MM.1S (cell line): ENCODE data around the gene CPSF3.
A peak's percentile ranks its signal among the peaks of the same experiment; 100 is the strongest.

ENCODE experiments used
- DNase-seq: peaks from one replicate; pipeline ENCODE4 v3.0.0-alpha.2; 2015
- H2AFZ ChIP-seq: fragments of 300-600 bp; sonication (generic); 2 replicates; pipeline ENCODE4 v1.6.0; 2016; ENCODE audit warnings: antibody characterized with exemption, low read length
- H3F3A ChIP-seq: fragments of 300-600 bp; sonication (generic); 2 replicates; pipeline ENCODE4 v1.6.1; 2016; ENCODE audit warnings: mild to moderate bottlenecking, antibody characterized with exemption, low read length, moderate library complexity, mixed read lengths; ENCODE audit not compliant: insufficient read depth
- H3K27ac ChIP-seq: fragments of 300-600 bp; sonication (generic); 2 replicates; pipeline ENCODE4 v1.5.1; 2016; ENCODE audit warnings: mild to moderate bottlenecking, low read length
- H3K27me3 ChIP-seq: fragments of 300-600 bp; sonication (generic); replicated peaks from 2 replicates; pipeline ENCODE4 v1.6.0; 2016; ENCODE audit warnings: low read length; ENCODE audit not compliant: insufficient read depth
- H3K36me3 ChIP-seq: fragments of 300-600 bp; sonication (generic); replicated peaks from 2 replicates; pipeline ENCODE4 v1.6.1; 2016; ENCODE audit warnings: mild to moderate bottlenecking, low read length, mixed read lengths; ENCODE audit not compliant: insufficient read depth
- H3K4me1 ChIP-seq: fragments of 300-600 bp; sonication (generic); 2 replicates; pipeline ENCODE4 v1.6.1; 2016; ENCODE audit warnings: low read length, mixed read lengths
- H3K4me2 ChIP-seq: fragments of 300-600 bp; sonication (generic); 2 replicates; pipeline ENCODE4 v1.6.0; 2016; ENCODE audit warnings: low read depth, low read length
- H3K4me3 ChIP-seq: fragments of 300-600 bp; sonication (generic); 2 replicates; pipeline ENCODE4 v1.5.1; 2016; ENCODE audit warnings: low read length, mixed read lengths
- H3K79me2 ChIP-seq: fragments of 300-600 bp; sonication (generic); 2 replicates; pipeline ENCODE4 v1.6.1; 2016; ENCODE audit warnings: mixed run types, low read length, mixed read lengths
- H3K9ac ChIP-seq: fragments of 300-600 bp; sonication (generic); 2 replicates; pipeline ENCODE4 v1.6.1; 2016; ENCODE audit warnings: low read length, mixed read lengths
- H3K9me2 ChIP-seq: fragments of 300-600 bp; sonication (generic); replicated peaks from 2 replicates; pipeline ENCODE4 v1.6.1; 2016; ENCODE audit warnings: mild to moderate bottlenecking, low read length, mixed read lengths; ENCODE audit not compliant: insufficient read depth
- H3K9me3 ChIP-seq: fragments of 300-600 bp; sonication (generic); replicated peaks from 2 replicates; pipeline ENCODE4 v1.6.1; 2016; ENCODE audit warnings: mild to moderate bottlenecking, low read length, mixed read lengths; ENCODE audit not compliant: insufficient read depth
- H4K20me1 ChIP-seq: fragments of 300-600 bp; sonication (generic); 2 replicates; pipeline ENCODE4 v1.6.1; 2016; ENCODE audit warnings: mild to moderate bottlenecking, low read length, moderate library complexity, mixed read lengths; ENCODE audit not compliant: insufficient read depth
- EZH2 ChIP-seq: fragments of 300-600 bp; sonication (generic); optimal IDR thresholded peaks from 2 replicates; pipeline ENCODE3; 2017; ENCODE audit warnings: low read depth, mild to moderate bottlenecking, antibody characterized with exemption, low read length, mixed read lengths
- EZH2phosphoT487 ChIP-seq: fragments of 300-600 bp; sonication (generic); IDR thresholded peaks from 2 replicates; pipeline ENCODE4 v1.6.1; 2018; ENCODE audit warnings: antibody characterized with exemption, low read length
- TF ChIP-seq, protein P1 (sequence below): fragments of 300-600 bp; sonication (generic); IDR thresholded peaks from 2 replicates; pipeline ENCODE4 v1.5.1; 2016; ENCODE audit warnings: antibody characterized with exemption, low read length, mixed read lengths

CPSF3 gene

DNA sequence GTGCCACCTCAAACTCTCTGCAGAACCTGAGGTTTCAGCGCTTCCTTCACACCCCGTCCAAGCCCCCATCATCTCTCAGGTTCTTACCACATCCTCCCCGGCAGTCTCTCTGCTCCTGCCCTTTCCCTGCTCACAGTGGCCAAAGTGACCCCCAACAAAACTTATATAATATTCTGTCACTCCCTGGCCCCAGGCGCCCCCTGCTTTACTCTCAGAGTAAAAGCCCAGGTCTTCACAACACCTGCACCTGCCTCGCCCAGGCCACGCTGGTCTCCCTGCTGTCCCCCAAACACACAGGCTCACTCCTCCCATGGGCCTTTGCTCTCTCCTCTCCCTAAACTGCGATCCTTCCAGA, 6.5 kb upstream of the CPSF3 start:
- no peak for DNase-seq
- H3K36me3 ChIP-seq: no peaks in the 10 kb centered on the region; the same call in 1 of the 2 replicates

DNA sequence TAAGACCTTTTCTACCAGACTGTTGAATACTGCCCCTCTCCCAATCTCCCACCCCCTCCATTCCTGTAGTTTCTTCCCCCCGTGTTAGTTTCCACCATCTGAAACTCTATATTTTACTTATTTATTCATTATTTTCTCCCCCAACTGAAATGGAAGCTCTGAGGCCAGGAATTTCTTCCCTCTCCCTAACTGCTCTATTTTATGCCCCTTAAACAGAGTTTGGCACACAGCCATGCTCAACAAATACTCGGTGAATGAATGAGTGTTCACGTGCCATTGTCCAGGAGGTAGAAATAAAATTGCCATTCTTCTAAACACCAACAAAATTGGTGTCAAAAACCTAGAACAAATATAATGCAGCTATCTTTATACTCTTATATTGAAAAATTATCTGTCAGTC, 5.7 kb upstream of the CPSF3 start:
- Histone ChIP-seq H3K79me2 (peaks cover 73% of the 10 kb centered on the region), H4K20me1 (no peaks in the 10 kb centered on the region)

More for the DNA sequence above, 6.5 kb upstream of the CPSF3 start:
- Histone ChIP-seq H3K4me2 (no peak overlapping the region), H3K9me3 (no peaks in the 10 kb centered on the region), H3K27me3 (no peaks in the 10 kb centered on the region), H3K27ac (no peak overlapping the region), H3K9me2 (no peaks in the 10 kb centered on the region), H4K20me1 (no peaks in the 10 kb centered on the region), H3K4me3 (no peak overlapping the region), H3K79me2 (peaks cover 66% of the 10 kb centered on the region), H3F3A (peaks cover 10% of the 10 kb centered on the region; the same call in 1 of the 2 replicates), H2AFZ (no peak overlapping the region), H3K4me1 (peaks cover 17% of the 10 kb centered on the region), H3K9ac (no peak overlapping the region)
- TF ChIP-seq EZH2 (no peak), EZH2phosphoT487 (no peak)
- TF ChIP-seq, protein P1, sequence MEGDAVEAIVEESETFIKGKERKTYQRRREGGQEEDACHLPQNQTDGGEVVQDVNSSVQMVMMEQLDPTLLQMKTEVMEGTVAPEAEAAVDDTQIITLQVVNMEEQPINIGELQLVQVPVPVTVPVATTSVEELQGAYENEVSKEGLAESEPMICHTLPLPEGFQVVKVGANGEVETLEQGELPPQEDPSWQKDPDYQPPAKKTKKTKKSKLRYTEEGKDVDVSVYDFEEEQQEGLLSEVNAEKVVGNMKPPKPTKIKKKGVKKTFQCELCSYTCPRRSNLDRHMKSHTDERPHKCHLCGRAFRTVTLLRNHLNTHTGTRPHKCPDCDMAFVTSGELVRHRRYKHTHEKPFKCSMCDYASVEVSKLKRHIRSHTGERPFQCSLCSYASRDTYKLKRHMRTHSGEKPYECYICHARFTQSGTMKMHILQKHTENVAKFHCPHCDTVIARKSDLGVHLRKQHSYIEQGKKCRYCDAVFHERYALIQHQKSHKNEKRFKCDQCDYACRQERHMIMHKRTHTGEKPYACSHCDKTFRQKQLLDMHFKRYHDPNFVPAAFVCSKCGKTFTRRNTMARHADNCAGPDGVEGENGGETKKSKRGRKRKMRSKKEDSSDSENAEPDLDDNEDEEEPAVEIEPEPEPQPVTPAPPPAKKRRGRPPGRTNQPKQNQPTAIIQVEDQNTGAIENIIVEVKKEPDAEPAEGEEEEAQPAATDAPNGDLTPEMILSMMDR: no peak

DNA sequence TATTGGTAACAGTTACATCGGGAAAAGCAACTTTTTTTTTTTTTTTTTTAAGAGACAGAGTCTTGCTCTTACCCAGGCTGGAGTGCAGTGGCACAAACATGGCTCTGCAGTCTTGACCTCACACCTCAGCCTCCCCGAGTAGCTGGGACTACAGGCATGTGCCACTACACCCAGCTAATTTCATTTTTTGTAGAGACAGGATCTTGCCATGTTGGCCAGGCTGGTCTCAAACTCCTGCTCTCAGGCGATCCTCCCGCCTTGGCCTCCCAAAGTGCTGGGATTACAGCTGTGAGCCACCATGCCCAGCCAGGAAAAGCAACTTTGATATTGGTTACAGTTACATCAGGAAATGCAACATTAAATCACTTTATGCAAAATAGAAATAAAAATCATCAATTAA, 4.7 kb upstream of the CPSF3 start:
- Histone ChIP-seq H3F3A (peaks cover 13% of the 10 kb centered on the region), H3K27me3 (no peaks in the 10 kb centered on the region), H3K9me2 (no peaks in the 10 kb centered on the region), H3K27ac (no peak overlapping the region), H3K79me2 (peaks cover 75% of the 10 kb centered on the region), H3K9ac (no peak overlapping the region), H3K4me3 (no peak overlapping the region), H3K36me3 (no peaks in the 10 kb centered on the region; the same call in 1 of the 2 replicates), H3K9me3 (no peaks in the 10 kb centered on the region), H3K4me1 (peaks cover 24% of the 10 kb centered on the region), H2AFZ (no peak overlapping the region), H4K20me1 (no peaks in the 10 kb centered on the region), H3K4me2 (peak overlapping the region; percentile 11; the same call in 1 of the 2 replicates)
- no peak for DNase-seq
- TF ChIP-seq, protein P1: no peak
- TF ChIP-seq EZH2 (no peak), EZH2phosphoT487 (no peak)

More for the DNA sequence above, 5.7 kb upstream of the CPSF3 start:
- TF ChIP-seq EZH2phosphoT487: no peak
- TF ChIP-seq, protein P1: no peak
- no peak for TF ChIP-seq EZH2
- Histone ChIP-seq H3K4me1 (peaks cover 24% of the 10 kb centered on the region), H3K27ac (no peak overlapping the region), H3K9me2 (no peaks in the 10 kb centered on the region), H3K9ac (no peak overlapping the region), H3F3A (peaks cover 10% of the 10 kb centered on the region; the same call in 1 of the 2 replicates), H3K4me3 (no peak overlapping the region), H3K9me3 (no peaks in the 10 kb centered on the region), H3K36me3 (no peaks in the 10 kb centered on the region; the same call in 1 of the 2 replicates), H2AFZ (no peak overlapping the region), H3K4me2 (no peak overlapping the region), H3K27me3 (no peaks in the 10 kb centered on the region)
- DNase-seq: no peak
